ENCODE data around the gene ZNF775.

The ZNF775 gene

GRCh38 chr7:150415161-150416153 is 36.3 kb downstream of the ZNF775 start:
- DNase-seq: no peak

DNA sequence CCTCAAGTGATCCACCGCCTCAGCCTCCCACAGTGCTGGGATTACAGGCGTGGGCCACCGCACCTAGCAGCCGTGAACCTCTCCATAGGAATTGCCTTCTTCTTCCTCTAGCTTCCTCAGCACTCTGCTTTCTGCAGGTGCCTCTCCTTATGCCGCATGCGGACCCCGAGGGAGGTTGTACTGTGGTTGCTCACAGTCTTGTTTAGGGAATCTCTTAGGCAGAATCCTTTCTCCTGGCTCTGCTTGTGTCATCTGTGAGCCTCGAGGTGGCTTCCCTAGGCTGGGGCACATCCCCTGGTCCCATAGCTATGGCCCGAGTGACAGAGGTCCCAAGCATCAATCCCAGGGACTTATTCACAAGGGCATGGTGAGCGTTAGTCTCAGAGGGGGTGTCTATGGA is 38.1 kb downstream of the ZNF775 start:
- DNase-seq: no peak

GRCh38 chr7:150417863-150418262 is 38.7 kb downstream of the ZNF775 start:
- DNase-seq: no peak

DNA sequence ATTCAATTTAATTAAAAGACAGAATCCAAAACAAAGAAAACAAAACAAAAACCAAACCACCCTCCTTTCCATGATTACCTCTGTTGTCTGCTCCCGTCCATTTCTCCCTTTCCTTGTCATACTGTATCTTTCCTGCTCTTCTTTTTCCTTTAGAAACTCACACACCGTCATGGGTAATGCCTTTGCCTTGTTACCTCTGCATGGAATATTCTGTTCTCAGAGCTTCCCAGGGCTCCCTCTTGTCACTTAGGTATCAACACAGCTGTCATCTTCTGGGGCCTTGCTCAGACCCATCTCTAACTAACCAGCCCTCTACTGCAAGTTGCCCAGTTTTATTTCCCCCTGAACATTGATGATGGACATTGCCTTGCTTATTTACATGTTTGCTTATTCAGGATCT is 41.1 kb downstream of the ZNF775 start:
- no peak for DNase-seq

DNA sequence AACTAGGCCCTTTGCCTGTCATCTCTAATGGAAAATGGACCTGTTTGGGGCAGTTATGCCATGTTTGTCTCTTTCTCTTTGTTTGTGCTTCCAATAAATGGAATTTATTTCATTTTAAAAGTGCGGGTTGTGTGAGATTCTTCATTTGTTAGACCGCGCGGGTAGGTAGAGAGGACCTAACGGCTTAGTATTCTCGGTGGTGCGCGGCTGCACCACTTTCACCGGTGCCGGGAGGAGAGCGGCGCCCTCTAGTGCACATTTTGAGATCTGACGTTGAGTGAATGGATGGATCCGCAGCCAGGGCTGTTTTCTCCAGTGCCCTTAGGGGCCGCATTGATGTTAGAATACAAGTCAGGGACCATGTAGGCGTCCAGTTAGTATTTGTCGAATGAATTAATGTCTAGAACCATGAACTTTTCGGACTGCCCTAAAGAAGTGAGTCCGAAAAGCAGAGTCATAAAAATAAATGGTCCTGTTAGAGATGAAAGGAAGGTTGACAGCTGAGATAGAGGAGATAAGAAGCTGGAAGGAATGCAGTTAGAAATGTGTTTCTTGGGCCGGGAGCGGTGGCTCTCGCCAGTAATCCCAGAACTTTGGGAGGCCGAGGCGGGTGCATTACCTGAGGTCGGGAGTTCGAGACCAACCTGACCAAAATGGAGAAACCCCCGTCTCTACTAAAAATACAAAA is 42.0 kb downstream of the ZNF775 start:
- peak; percentile 77 for DNase-seq

DNA sequence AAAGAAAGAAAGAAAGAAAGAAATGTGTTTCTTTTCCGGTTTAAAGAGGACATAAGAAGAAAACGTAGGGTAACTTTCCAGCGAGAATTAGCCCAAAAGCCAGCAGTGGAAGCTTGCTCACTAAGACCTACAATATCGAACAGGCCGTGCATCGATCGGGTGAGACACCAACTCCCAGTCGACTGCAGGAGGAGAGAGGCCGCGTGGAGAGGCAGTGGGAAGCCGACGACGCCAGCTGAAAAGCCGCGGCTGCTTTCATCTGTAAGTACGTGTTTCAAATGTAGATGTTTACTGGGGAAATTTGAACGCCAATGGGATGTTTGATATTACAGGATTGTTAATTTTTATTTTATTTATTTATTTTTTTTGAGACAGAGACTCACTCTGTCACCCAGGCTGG is 42.7 kb downstream of the ZNF775 start:
- no peak for DNase-seq

DNA sequence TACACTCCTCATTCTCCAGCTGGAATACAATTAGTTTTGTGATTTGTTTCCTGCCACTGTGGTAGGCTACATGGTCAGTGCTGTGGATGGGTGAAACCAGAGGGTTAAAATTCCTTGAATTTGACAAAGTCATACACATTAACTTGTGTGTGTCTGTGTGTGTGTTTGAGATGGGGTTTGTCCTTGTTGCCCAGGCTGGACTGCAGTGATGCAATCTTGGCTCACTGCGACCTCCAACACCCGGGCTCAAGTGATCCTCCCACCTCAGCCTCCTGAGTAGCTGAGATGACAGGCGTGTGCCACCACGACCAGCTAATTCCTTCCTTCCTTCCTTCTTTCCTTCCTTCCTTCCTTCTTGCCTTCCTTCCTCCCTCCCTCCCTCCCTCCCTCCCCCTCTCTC is 46.5 kb downstream of the ZNF775 start:
- no peak for DNase-seq

DNA sequence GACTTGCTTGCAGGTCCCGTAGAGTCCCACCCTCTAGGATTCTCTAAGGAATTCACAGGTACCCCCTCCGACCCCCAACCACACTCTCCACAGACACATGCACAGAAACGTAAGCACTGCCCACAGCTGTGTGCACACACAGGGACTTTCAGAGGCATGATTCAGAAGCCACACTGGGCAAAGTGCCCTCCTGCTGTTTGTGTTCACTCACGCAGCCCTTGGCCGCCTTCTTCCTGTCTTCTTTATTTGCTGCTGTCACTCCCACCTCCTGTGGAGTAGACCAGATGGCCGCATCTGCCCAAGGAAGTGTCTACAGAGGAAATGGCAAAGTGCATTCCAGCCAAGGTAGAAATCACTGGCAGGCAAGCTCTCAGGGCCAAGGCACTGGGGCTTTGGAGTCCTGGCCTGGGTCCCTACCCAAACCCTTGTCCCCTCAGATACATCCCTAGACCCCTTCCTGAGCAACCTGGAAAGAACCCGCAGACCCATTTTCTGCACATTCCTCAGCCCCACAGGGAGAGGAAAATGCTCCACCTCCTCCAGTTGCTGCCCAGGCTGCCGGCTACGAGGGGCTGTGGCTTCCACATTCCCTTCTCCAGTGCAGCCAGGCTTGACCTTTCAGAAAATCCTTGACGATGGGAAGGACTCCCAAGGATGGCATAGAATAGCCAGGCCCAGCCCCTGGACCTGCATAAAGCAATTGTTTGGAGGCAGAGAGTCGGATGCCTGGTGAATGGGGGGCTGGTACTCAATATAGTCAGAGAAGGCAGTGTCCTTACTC is 49.7 kb downstream of the ZNF775 start:
- no peak for DNase-seq

DNA sequence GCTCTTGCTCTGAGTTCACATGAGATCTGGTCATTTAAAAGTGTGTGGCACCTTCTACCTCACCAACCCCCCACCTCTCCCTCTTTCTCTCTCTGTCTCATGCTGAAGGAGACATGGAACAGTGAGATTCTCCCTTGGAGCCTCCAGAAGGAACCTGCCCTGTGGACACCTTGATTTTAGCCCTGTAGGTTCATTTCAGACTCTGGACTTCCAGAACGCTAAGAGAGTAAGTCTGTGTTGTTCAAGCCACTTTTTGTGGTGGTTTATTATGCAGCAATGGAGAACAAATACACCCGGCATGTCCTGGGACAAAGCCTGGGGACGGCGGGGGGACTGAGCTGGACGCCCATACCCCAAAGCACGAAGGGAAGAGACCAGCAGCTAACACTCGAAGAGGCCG is 50.6 kb downstream of the ZNF775 start:
- DNase-seq: no peak

DNA sequence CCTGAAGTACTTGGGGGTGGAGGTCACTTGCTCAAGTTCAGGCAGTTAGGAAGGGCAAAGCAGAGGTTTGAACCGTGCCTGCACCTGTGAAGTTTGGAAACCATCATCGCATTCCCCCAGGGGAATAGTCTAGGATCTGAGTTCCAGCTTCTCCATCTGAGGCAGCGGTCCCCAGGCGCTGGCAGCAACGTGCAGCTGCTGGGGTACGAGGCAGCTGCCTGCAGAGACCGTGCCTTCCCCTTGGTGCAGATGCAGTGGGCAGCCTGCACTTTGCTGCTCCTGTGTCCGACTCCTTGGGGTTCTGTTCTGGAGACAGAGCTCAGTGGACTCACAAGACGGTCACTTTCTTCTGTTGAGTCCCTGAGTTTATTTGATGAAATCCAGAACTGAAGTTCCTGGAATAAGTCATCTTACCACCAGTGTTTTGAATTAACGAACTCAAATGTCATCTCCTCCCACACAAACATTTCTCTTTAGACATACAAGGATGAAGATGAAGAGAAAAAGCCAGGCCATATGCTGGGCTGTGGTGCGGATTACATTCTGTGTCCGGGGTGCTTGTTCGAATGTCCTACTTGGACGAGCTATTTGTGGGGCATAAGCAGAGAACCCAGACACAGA is 51.4 kb downstream of the ZNF775 start:
- DNase-seq: no peak

DNA sequence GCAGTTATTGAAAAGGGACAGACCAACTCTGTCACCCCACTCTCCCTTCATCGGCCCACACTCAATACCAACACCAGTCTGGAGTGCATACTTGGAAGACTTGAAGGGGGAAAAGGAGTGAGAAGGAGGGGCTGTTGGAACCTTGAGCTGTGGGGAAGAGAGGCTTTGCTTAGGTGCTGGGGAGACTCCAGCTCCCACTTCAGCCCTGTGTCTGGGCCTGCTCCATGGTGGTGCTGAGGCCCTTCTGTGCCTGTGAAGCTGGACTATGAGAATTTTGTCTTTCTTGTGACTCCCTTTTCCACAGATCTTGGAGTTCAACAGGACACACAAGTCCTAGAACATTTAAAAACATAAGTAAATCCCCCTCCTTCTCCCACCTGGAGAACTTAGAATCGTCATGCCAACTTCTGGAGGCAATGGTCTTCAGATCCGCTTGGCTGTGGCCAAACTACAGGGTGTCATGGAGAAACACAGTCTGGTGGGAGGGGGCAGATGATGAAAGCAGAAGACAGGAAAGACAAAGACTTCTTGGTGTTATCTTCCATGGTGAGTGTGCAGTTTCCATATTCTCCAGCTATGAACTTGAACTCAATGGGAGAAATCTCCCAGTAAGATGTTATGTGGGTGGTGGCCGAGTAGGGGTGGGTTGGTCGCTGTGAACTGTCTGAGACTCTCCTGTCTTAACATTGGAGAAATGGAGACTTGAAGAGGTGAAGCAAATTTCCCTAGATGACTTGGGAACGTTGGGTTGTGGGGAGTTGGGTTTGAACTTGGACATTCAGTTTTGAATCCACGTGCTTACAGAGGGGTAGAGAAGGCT is 52.9 kb downstream of the ZNF775 start:
- DNase-seq: no peak

GRCh38 chr7:150432915-150433892 is 54.1 kb downstream of the ZNF775 start:
- no peak for DNase-seq

GRCh38 chr7:150434240-150434639 is 55.1 kb downstream of the ZNF775 start:
- DNase-seq: no peak

- DNase-seq: no peak
Measured at GRCh38 chr7:150435047-150435389, 55.9 kb downstream of the ZNF775 start.

GRCh38 chr7:150435390-150436073 is 56.4 kb downstream of the ZNF775 start:
- DNase-seq: no peak

- DNase-seq: no peak
Measured at GRCh38 chr7:150439967-150440366, 60.8 kb downstream of the ZNF775 start.

- no peak for DNase-seq
Measured at GRCh38 chr7:150441524-150441923, 62.4 kb downstream of the ZNF775 start.

DNA sequence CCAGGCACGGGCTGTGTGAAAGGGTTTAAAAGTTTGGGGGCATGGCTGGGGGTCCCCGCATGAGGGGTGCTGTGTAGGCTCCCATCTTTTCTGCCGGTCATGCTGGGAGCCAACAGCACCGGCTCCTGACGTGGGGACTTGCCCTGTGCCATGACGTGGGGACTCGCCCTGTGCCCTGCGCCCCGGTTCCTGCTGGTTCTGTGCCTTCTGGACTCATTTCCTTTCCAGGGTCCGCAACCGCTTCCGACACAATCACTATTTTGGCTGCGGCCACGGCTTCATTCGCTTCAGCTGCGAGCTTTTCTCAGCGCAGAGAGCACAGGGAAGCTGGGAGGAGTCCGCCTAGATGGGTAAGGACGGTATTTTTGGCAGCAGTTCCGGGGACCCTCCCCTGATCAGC is 63.7 kb downstream of the ZNF775 start:
- no peak for DNase-seq

DNA sequence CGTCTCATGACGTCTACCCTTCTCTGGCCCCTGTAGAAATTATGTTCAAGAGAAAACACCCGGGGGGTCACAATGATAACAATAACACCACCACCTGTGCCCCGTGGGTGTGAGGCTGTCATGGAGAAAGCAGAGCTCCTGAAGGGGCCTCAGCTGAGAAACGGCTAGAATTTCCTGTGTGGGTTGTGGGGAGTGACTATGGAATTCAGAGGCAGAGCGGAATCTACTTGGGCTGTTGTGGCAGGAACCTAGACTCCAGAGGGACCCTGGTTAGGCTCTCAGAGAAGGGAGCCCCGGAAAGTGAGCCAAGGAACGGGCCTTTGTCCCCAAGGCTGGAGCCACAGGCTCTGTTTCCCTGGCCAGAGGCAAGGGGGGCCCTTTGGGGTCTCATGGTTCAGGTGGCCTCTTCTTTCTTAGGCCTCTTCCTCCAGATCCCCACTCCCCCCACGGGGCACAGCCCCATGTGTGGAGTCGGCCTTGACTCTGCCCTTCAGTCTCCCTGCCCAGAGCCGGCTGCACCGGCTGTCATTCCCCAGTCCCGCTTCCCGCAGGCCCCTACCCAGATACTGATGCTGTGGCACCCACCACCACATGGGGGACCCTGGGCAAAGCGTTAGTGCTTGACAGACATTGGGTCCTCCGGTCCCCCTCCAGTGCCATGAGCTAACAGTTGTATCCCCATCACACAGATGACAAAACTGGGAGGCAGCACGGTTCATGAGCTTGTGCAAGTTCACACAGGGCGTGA is 64.8 kb downstream of the ZNF775 start:
- no peak for DNase-seq
